Activated naive CD4-positive, alpha-beta T cell treated with Interleukin-2 at 50 U/mL for 16 hours (primary cell): ENCODE measurements around the gene PABPN1.

ENCODE experiments used
- DNase-seq: peaks from one replicate; pipeline ENCODE4 v3.0.0-alpha.2; 2020

PABPN1 gene

GRCh38 chr14:23327947-23328744 lies 6.9 kb downstream of the PABPN1 start:
- peak; percentile 68 for DNase-seq

DNA sequence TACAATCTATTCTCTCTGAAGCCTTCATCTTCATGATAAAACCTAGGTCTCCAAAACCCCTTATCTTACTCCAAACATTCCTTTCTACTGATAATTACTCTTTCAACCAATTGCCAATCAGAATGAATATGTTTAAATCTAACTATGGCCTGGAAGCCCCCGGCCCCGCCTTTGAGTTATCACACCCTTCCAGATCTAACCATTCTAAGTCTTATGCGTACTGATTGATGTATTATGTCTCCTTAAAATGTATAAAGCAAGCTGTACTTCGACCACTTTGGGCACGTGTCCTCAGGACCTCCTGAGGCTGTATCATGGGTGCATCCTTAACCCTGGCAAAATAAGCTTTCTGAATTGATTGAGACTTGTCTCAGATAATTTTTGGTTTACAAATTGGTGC lies 14.4 kb downstream of the PABPN1 start:
- DNase-seq, result no peak

DNA sequence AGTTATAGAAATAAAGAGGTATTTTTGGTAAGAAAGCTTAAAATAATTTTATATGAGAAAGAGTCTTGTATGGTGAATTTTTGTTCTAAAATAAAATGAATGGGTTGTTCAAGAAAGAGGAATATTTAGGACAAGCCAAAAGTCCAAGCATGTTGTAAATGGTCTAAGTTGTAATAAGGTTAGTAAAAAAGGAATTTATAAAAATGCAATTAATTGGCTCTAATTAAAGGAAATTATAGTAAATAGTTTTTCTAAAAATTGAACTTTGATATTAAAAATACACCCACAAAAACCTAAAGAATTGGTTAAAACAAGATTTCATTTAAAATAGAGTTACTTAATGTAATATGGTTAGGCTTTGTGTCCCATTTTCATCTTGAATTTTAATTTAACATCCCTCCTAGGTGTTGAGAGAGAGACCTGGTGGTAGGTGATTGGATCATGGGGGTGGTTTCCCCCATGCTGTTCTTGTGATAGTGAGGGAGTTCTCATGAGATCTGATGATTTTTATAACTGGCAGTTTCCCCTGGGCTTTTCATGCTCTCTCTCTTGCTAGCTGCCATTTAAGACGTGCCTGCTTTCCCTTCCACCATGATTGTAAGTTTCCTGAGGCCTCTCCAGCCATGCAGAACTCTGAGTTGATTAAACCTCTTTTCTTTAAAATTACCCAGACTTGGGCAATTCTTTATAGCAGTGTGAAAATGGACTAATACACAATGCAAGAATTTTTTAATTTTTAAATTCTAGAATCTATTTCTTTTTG lies 18.4 kb downstream of the PABPN1 start:
- DNase-seq, result no peak

DNA sequence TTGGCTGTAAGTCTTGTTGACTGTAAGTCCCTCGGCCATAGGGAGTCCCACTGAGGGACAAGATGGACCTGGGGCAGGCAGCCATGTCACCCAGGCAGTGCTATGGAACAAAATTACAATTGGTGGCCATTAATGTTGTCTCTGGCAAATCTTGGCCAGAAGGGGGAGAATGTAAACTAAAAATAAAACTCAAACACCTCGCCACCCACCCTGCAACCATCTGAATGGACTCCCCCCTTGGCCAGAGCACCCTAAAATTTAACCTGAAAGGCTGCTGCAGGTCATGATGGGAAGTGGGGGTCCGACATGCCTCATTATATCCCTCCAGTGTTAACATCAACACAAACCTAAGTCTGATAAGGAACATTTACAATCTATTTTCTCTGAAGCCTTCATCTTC lies 23.2 kb downstream of the PABPN1 start:
- no peak for DNase-seq

DNA sequence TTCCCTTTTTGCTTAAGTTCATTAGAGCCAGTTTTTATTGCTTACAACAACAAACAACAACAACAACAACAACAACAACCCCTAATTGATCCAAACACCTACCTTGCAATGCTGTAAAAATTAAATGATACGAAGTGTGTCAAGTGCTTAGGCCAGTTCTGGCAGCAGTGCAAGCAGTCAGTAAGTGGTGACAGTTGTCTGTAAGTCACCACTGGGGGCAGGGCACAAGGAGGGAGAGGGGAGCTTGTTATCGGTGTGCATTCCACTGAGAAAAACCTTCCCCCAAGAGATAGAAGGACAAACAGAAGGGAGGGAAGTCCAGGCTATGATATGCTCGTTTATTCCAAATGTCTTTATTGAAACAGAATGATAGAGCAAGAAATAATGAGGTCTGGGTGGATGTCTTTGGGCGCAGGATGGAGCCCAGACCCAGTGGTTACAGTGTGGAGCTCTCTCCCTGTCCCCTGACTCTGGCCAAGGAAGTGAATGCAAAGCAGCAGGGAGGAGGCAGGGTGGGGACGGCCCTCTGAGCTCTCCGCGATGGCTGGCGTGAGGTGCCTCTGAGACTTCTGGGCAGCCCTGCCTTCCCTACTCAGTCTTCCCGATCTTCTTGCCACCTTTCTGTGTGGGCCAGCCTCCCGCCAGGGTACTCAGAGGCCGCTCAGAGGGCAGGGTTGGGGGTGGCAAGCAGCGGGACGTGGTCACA lies 24.9 kb downstream of the PABPN1 start:
- DNase-seq, result no peak

GRCh38 chr14:23346693-23347405 lies 25.6 kb downstream of the PABPN1 start:
- no peak for DNase-seq

DNA sequence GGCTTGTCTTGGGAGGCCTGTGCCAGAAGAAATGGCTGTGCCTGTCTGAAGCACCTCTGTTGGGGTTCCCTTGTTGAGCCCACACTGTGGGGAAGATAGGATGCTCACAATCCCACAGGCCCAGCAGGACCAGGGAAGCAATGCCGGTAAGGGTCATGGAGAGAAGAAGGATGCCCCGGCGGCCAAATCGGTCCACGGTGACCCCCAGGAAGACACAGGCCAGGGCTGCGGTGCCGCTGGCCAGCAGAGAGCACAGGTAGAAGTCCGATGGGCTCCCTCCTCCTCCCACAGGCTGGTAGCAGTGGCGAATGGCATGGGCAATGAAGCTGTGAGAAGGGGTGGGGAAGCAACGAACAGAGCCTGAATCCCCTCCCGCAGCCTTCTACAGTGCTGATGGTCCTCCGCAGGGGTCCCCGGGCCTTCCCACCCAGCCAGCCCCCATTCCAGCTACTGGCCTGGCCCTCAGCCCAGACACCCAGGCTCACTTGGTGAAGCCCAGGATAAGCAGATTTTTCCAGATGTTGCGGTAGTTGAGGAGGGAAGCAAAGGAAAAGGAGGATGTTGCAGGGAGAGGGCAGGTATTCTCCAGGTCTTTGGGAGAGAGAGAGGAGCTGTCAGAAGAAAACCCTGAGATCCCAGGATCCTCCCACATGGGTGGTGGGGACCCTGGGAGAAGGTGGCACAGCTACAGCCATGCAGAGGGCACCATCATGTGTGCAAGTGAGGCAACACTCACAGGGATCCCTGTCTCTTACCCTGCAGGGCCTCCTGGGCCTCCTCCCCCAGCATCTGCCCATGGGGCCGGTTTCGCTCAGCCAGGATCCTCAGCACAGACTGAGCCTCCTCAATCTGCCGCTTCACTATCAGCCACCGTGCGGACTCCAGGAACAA lies 26.4 kb downstream of the PABPN1 start:
- no peak for DNase-seq

DNA sequence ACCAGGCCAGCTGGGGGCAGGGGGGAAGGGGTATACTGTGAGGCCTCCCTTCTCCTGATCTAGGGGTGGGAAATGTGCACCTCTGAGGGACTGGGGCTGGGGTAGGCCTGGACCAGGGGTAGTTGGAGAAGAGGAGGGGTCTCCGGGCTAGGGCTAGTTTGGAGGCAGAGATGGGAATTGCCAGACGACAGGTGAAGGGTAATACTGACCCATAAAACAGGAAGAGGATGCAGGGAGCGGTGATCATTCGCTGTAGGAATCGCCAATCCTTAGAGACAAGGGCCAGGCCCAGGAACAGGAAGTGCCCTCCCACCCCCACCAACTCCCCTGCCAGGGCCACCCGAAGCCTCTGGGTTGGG lies 27.0 kb downstream of the PABPN1 start:
- DNase-seq, result no peak

DNA sequence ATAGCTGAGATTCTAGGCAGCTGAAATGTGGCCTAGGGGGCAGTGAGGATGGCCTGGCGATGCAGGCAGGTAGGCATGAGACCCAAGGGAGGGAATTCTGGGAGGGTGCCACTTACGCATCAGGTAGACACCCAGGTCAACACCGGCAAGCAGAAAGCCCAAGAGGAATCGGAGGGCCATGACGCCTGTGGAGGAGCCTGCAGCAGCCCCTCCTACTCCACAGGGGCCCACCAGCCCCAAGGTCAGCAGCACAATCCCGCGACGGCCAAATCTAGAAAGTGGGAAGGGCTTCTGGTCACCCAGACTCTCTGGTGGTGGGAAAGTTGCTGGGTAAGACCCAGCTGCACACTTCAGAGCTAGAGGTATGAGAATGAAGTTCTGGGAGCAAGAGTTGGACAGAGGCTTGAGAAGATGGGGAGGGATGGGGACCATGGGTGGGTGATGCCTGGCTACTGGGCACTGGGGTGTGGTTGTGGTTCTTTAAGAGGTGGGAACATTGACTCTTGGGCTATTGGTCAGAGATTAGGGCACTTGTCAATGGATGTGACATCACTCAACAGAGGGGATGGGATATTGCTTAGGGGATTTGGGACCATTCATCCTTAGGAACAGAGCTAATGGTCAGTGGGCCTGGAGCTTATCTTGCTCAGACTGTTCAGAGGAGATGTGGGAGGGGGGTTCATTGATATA lies 28.0 kb downstream of the PABPN1 start:
- no peak for DNase-seq

DNA sequence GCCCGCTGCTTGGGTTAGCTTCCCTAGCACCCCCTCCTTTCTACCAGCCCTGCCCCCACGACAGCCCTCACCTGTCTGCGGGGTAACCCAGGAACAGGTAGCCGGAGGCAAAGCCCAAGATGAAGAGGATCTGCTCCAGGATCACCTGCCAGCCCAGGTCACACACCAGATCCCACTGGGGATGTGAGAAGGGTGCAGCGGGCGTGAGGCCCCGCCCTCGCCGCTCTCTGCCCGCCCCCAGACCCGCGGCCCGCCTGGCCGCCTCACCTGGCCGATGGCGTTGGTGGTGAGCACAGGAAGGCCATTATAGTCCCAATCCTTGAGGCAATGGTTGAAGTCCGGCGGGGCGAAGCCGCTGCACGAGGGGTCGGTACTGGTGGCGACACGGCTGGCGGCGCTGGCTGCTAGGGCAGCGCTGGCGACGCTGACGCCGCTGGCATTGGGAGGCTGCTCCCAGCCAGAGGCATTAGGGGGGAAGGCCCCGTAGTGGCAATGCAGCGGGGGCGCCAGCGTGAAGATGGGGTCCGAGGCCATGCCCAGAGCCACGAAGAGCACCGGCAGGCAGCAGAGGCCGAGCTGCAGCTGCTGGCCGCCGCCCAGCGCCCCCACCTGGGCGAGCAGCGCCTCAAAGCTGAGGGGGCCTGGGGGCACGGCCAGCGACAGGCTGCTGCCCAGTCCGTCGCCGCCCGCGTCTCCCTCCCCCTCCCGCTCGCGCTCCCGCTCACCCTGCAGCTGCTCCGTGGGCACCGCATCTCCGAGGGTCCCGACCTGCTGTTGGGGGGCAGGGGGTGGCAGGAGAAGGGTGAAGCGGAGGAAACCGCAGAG lies 30.6 kb downstream of the PABPN1 start:
- DNase-seq, result no peak

DNA sequence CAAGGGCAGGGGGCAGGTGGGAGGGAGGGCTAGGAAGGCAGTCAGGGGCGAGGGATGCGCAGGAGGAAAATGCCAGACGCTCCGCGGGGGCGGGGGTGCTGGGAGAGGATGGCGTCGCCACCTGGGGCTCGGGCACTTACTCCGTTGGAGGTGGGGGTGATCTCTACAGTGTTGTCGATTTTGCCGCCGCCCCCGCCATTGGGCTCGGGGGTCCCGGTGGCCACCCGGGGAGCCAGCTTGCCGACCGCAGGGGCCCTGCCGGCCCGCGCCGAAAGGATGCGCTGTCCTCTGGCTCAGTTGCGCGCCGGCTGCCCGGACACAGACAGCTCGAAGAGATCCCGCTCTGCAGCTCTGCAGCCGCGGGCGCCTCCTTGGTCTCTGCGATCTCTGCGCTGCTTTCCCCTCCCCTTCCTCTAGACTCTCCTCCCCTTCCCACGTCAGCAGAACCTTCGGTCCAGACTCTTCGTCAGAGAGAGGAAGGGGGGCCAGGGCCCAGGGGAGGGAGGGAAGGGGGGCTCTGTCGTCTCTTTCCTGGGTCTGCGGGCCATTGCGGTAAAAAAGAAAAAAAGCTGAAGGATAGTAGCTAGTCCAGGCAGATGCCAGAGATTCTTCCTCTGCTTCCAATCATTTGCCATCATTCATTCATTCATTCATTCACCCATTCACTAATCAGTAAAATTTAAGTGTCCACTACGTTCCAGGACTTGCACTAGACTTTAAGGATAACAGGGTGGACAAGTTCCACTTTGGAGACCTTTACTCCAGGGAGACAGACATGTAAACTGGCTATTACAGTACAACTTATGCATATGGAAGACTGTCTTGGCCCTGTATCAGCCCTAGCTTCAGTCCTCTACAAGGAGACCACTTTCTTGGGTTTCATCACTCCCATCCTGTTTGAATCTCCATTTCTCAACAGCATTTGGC lies 31.5 kb downstream of the PABPN1 start, which contains the start of gene SLC22A17:
Gene SLC22A17 (minus strand): TSS at position 382 of the 927 bp plus-strand sequence.
- peak; percentile 49 for DNase-seq

DNA sequence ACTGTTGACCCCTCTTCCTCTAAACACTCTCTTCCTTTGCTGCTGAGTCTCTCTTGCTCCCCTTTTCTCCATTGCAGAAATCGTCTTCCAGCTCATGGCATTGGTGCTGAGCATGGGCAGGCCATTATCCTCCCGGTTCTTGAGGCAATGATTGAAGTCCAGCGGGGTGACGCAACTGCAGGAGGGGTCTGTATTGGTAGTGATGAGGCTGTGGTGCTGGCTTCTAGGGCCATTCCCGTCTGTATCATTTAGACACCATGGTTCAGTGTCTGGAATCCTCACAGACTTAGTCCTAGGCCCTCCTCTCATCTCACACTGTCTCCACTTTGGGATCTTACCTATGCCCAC lies 32.1 kb downstream of the PABPN1 start:
- DNase-seq, result no peak

DNA sequence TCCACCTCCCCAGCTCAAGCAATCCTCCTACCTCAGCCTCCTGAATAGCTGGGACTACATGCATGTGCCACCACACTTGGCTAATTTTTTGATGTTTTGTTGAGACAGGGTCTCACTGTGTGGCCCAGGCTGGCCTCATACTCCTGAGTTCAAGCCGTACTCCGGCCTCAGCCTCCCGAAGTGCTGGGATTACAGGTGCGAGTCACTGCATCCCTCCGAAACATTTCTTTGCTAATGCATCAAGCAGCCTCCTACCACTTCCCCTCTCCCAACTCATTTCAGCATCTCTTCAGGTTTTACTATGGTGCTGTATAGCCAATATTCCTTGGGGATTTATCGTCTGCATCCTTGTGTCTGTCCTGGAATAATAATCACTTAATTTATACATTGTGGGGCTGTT lies 33.7 kb downstream of the PABPN1 start:
- DNase-seq, result no peak

DNA sequence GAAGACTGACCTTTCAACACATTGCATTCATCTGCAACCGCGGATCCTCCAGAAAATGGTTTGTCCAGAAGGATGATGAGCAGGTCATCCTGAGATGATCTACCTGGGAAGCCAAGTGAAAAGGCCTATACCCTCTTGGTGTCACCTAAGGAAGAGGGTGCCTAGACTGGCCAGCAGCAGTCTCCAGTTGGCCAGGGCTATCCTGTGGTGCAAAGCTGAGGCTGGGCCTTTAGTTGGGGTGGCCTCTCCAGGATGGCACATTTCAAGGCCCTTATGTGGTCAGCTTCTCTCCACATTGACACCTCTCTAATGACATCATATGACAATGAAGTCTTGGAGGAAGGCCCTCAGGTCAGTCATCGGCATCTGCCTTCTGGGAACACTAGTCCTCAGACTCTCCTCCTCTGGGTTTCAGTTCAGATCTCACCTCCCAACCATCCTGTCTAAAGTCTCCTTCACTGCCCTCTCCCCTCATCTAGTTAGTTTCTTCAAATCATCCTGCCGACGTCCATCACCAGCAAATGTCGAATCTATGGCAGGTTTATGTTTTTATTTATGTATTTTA lies 34.7 kb downstream of the PABPN1 start:
- no peak for DNase-seq

- DNase-seq, result no peak
Observed at GRCh38 chr14:23356662-23357061, 35.4 kb downstream of the PABPN1 start.

DNA sequence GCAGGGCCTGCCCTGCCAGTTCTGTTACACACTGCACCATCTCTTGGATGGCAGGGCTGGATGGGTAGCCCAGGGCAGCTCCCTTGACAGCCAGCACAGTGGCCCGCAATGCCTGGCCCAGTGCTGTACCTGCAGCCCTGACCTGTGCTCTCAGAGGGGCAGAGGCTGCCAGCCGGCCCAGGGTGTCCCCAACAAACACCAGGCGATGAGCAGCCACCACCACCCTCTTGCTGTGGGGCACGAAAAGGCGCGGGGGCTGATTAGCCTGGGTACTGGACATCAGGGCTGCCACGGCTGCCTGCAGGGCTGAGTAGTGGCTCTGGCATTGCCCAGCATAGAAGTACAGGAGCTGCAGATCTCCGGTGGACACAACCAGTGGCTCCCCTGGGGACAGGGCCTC lies 36.0 kb downstream of the PABPN1 start:
- no peak for DNase-seq

DNA sequence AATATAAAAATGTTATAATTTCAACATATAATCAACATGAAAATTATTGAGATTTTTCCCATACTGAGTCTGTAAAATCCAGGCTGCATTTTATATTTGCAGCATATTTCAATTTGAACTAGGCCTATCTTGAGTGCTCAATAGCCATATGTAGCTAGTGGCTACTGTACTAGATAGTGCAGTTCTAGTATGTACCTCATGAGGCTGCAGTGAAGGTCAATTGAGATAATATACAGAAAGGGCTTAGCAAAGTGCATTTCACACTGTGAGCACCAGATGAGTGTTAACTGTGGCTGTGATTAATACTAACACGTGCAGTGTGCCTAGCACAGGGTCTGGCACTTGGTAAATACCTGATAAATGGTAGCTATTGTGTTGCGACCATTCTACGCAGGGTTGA lies 36.8 kb downstream of the PABPN1 start:
- no peak for DNase-seq

DNA sequence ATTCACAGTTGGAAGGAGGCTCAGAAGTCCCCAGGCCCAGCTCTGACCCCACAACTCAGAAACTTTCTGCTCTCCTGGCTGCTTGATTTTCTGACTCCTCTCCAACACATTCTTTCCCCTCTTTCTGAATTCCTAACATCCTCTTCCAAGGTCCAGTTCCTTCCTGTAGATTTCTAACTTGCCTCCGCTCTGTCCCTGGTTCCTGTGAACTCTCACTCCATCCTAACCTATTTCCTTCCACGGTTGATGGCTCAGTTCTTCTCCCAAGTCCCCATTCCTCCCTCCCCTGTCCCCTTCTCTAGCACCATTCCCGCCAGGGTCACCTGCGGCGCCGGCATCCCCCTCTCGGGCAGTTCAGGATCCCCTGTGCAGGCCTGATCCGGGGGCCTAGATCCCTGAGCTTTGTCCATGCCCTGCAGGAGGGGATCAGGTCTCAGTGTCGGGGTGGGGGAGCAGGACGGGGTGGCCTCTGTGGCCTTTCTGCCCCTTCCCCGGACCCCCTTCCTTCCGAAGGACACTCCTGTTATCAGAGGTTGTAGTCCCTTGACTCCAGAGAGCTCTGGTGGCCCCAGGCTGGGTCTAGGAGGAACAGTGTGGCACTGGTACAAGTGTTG lies 37.4 kb downstream of the PABPN1 start:
- DNase-seq, result no peak
